GF-D8 (cell line): ENCODE data around the gene CNPY4.
"Not testable (repeated sequence)": the region's sequence is repeated elsewhere in the genome, so short reads cannot be mapped to it uniquely, and the experiment has no call there.

Experiments
- DNase-seq: peaks from one replicate; lab custom pipeline; 2025; lab: John Stamatoyannopoulos, UW

Gene CNPY4

GRCh38 chr7:100119970-100120732 lies 717 bp downstream of the CNPY4 start:
- peak; percentile 21 for DNase-seq

GRCh38 chr7:100120733-100121036 lies 1.3 kb downstream of the CNPY4 start:
- DNase-seq = no peak

- no peak for DNase-seq
Measured at GRCh38 chr7:100122067-100122466, 2.6 kb downstream of the CNPY4 start.

GRCh38 chr7:100122568-100122967 lies 3.1 kb downstream of the CNPY4 start:
- no peak for DNase-seq

GRCh38 chr7:100124301-100125230 lies 5.1 kb downstream of the CNPY4 start:
- no peak for DNase-seq

GRCh38 chr7:100126239-100126930 lies 7.0 kb downstream of the CNPY4 start:
- peak; percentile 61 for DNase-seq

GRCh38 chr7:100126931-100127865 lies 7.8 kb downstream of the CNPY4 start, which contains the start of gene MBLAC1:
Gene MBLAC1, plus strand, starts transcription at chr7:100126967. Its CDS starts 429 bp downstream, at chr7:100127396.
- peak; percentile 78 for DNase-seq

GRCh38 chr7:100127866-100128636 lies 8.6 kb downstream of the CNPY4 start:
- DNase-seq = no peak

GRCh38 chr7:100128637-100128963 lies 9.2 kb downstream of the CNPY4 start:
- no peak for DNase-seq

GRCh38 chr7:100130220-100130607 lies 10.8 kb downstream of the CNPY4 start:
- not testable (repeated sequence) for DNase-seq

GRCh38 chr7:100130608-100131453 lies 11.4 kb downstream of the CNPY4 start:
- DNase-seq = peak; percentile 30

- no peak for DNase-seq
Measured at GRCh38 chr7:100132126-100132525, 12.7 kb downstream of the CNPY4 start.

GRCh38 chr7:100132697-100133151 lies 13.3 kb downstream of the CNPY4 start:
- peak; percentile 34 for DNase-seq

GRCh38 chr7:100137851-100138760 lies 18.7 kb downstream of the CNPY4 start:
- DNase-seq = no peak

GRCh38 chr7:100141555-100141949 lies 22.1 kb downstream of the CNPY4 start:
- DNase-seq = peak; percentile 69

GRCh38 chr7:100142461-100142860 lies 23.0 kb downstream of the CNPY4 start:
- no peak for DNase-seq

GRCh38 chr7:100146350-100146749 lies 26.9 kb downstream of the CNPY4 start:
- DNase-seq = peak; percentile 40

- no peak for DNase-seq
Measured at GRCh38 chr7:100147278-100147677, 27.8 kb downstream of the CNPY4 start.

- no peak for DNase-seq
Measured at GRCh38 chr7:100148225-100148558, 28.8 kb downstream of the CNPY4 start.
